OCI-LY1 (cell line): ENCODE results near the gene DGKD.

Experiments used
- CTCF ChIP-seq: fragments of 200-600 bp; sonication (generic), shearing (Covaris generic); IDR thresholded peaks from 2 replicates; pipeline ENCODE4 v1.5.1; 2017; ENCODE audit warnings: mild to moderate bottlenecking, antibody characterized with exemption, low read length, moderate library complexity, mixed read lengths
- EZH2 ChIP-seq: fragments of 200-600 bp; sonication (generic), shearing (Covaris generic); IDR thresholded peaks from 2 replicates; pipeline ENCODE4 v1.8.0; 2017; ENCODE audit warnings: borderline replicate concordance, mixed run types, mild to moderate bottlenecking, antibody characterized with exemption, low read length, moderate library complexity, mixed read lengths

DNA sequence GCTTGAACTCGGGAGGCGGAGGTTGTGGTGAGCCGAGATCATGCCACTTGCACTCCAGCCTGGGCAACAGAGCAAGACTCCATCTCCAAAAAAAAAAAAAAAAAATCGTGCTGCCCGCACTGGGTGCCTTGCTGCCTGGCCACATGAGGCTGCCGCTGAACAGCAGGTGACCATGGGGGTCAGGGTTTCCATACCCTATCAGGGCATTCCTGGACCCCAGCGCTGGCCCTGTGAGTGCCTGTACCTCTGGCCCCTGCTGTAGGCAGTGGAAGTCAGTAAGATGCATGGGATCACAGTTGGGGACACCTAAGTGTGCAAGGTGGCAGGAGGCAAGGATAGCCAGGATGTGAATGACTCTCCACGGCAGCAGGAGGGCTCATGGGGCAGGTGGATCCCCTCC is 27.8 kb upstream of the DGKD start:
- no peak for TF ChIP-seq CTCF
- no peak for TF ChIP-seq EZH2
